ENCODE results near the gene LMOD2.

- no peak for TF ChIP-seq CTCF (IDR thresholded peaks at IDR 0.05; ENCODE audit: low read depth, low read length)
- no peak for TF ChIP-seq EZH2phosphoT487 (IDR thresholded peaks at IDR 0.05; ENCODE audit: low read depth)
These were observed 23.9 kb downstream of the LMOD2 start for GRCh38 chr7:123679614-123680013.

Data from OCI-LY3 (cell line).